ENCODE data around the gene ENPP6.
A peak's percentile ranks its signal among the peaks of the same experiment; 100 is the strongest.

Gene ENPP6

DNA sequence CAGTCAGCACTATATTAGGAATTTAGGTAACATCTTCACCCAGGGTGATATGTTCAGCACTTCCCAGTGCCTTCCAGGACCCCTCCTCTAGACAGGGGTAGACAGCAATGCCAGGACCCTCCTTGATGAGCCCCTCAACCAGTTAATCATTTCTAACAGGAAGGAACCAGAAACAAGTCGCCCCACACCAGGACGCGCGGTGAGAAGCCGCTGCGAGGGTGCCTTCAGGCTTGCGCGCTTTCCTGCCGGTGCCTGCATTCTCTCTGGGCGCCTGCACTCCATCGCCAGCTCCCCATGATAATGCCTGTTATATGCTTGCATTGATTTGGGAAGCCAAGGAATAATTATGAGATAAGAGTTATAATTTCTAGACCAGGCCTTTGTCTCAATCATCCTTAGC lies 116.0 kb downstream of the ENPP6 start:
- TF ChIP-seq ZBTB7A (IDR thresholded peaks at IDR 0.05; ENCODE audit: low read depth) (no peak), REST (IDR thresholded peaks at IDR 0.05; ENCODE audit: low read depth) (no peak), CEBPB (IDR thresholded peaks at IDR 0.05) (no peak), EP300 (IDR thresholded peaks at IDR 0.05; ENCODE audit: borderline replicate concordance) (no peak), CREB1 (IDR thresholded peaks at IDR 0.05; ENCODE audit: low read depth) (no peak), NFIC (IDR thresholded peaks at IDR 0.05) (no peak), MAX (IDR thresholded peaks at IDR 0.05) (no peak), EGR1 (IDR thresholded peaks at IDR 0.05) (no peak), USF1 (IDR thresholded peaks at IDR 0.05) (no peak), RAD21 (IDR thresholded peaks at IDR 0.05; ENCODE audit: low read depth) (no peak), YY1 (IDR thresholded peaks at IDR 0.05; ENCODE audit: low read depth) (no peak)

- TF ChIP-seq TCF12 (IDR thresholded peaks at IDR 0.05; ENCODE audit: low read depth) = no peak
- no peak for TF ChIP-seq EP300 (IDR thresholded peaks at IDR 0.05; ENCODE audit: borderline replicate concordance)
- TF ChIP-seq ZBTB7A (IDR thresholded peaks at IDR 0.05; ENCODE audit: low read depth) = 0 out of 2 replicates have a peak, but pooled peaks have one; percentile 69
- no peak for TF ChIP-seq EGR1 (IDR thresholded peaks at IDR 0.05)
- no peak for TF ChIP-seq REST (IDR thresholded peaks at IDR 0.05; ENCODE audit: low read depth)
- TF ChIP-seq CREB1 (IDR thresholded peaks at IDR 0.05; ENCODE audit: low read depth) = no peak
- TF ChIP-seq RAD21 (IDR thresholded peaks at IDR 0.05; ENCODE audit: low read depth) = peak; percentile 98
These were observed 117.3 kb downstream of the ENPP6 start for GRCh38 chr4:184100297-184100885.

GRCh38 chr4:184099535-184099966 lies 118.1 kb downstream of the ENPP6 start:
- no peak for TF ChIP-seq EP300 (IDR thresholded peaks at IDR 0.05; ENCODE audit: borderline replicate concordance)

DNA sequence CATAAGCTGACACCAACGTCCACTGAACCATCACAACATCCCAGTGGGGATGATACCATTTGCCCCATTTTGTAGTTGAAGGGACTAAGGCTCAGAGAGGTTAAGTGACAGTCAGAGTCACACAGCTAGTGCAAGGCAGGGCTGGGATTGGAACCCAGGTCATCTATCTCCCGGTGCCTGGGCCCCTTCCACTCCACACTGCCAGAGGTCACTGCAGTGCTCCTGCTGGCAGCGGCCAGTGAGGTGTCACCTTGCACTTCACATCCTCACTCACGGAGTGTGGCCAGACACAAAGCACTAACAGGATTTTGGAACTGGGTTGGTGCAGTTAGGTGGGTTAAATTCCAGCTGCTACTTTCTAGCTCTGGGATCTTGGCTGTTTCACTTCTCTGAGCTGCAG lies 118.7 kb downstream of the ENPP6 start:
- TF ChIP-seq TCF12 (IDR thresholded peaks at IDR 0.05; ENCODE audit: low read depth) (no peak), CREB1 (IDR thresholded peaks at IDR 0.05; ENCODE audit: low read depth) (no peak), EGR1 (IDR thresholded peaks at IDR 0.05) (no peak), MAX (IDR thresholded peaks at IDR 0.05) (no peak), ZBTB7A (IDR thresholded peaks at IDR 0.05; ENCODE audit: low read depth) (no peak), USF1 (IDR thresholded peaks at IDR 0.05) (no peak), RAD21 (IDR thresholded peaks at IDR 0.05; ENCODE audit: low read depth) (no peak), EP300 (IDR thresholded peaks at IDR 0.05; ENCODE audit: borderline replicate concordance) (no peak), YY1 (IDR thresholded peaks at IDR 0.05; ENCODE audit: low read depth) (no peak), NFIC (IDR thresholded peaks at IDR 0.05) (no peak), TEAD4 (IDR thresholded peaks at IDR 0.05) (no peak), FOXM1 (IDR thresholded peaks at IDR 0.05; ENCODE audit: borderline replicate concordance, low read depth) (no peak), CEBPB (IDR thresholded peaks at IDR 0.05) (no peak), TAF1 (IDR thresholded peaks at IDR 0.05; ENCODE audit: low read depth) (no peak), REST (IDR thresholded peaks at IDR 0.05; ENCODE audit: low read depth) (no peak)

- TF ChIP-seq USF1 (IDR thresholded peaks at IDR 0.05) = no peak
- no peak for TF ChIP-seq YY1 (IDR thresholded peaks at IDR 0.05; ENCODE audit: low read depth)
- no peak for TF ChIP-seq TEAD4 (IDR thresholded peaks at IDR 0.05)
- TF ChIP-seq CREB1 (IDR thresholded peaks at IDR 0.05; ENCODE audit: low read depth) = no peak
- no peak for TF ChIP-seq MAX (IDR thresholded peaks at IDR 0.05)
- TF ChIP-seq TCF12 (IDR thresholded peaks at IDR 0.05; ENCODE audit: low read depth) = no peak
- no peak for TF ChIP-seq NFIC (IDR thresholded peaks at IDR 0.05)
- no peak for TF ChIP-seq EGR1 (IDR thresholded peaks at IDR 0.05)
- no peak for TF ChIP-seq RAD21 (IDR thresholded peaks at IDR 0.05; ENCODE audit: low read depth)
- TF ChIP-seq FOXM1 (IDR thresholded peaks at IDR 0.05; ENCODE audit: borderline replicate concordance, low read depth) = no peak
- TF ChIP-seq REST (IDR thresholded peaks at IDR 0.05; ENCODE audit: low read depth) = no peak
- no peak for TF ChIP-seq TAF1 (IDR thresholded peaks at IDR 0.05; ENCODE audit: low read depth)
- TF ChIP-seq CEBPB (IDR thresholded peaks at IDR 0.05) = no peak
- no peak for TF ChIP-seq EP300 (IDR thresholded peaks at IDR 0.05; ENCODE audit: borderline replicate concordance)
- TF ChIP-seq ZBTB7A (IDR thresholded peaks at IDR 0.05; ENCODE audit: low read depth) = no peak
These were observed 119.9 kb downstream of the ENPP6 start for GRCh38 chr4:184097815-184098214.
